IgD-negative memory B cell (primary cell): ENCODE data around the gene GSG1L. TPM values are rescaled to one million over a fixed set of nuclear protein-coding genes. Genes with fewer than 3 reads are reported as not detected.

Source experiments
- H3K27ac Mint-ChIP-seq, 3 donors: one replicate each; pipeline ENCODE4 v1.8.0; 2020 to 2022; ENCODE audit warnings: mild to moderate bottlenecking in 3 of 3, mixed read lengths in 3 of 3, moderate library complexity in 1 of 3
- H3K27me3 Mint-ChIP-seq: one replicate; pipeline ENCODE4 v1.8.0; 2021; ENCODE audit warnings: mixed read lengths
- H3K36me3 Mint-ChIP-seq: one replicate; pipeline ENCODE4 v1.8.0; 2020; ENCODE audit warnings: mild to moderate bottlenecking, mixed read lengths
- H3K4me1 Mint-ChIP-seq, 3 donors: one replicate each; pipeline ENCODE4 v1.8.0; 2020 to 2022; ENCODE audit warnings: mixed read lengths in 3 of 3, mild to moderate bottlenecking in 1 of 3
- H3K4me3 Mint-ChIP-seq, 4 donors: one replicate each; pipeline ENCODE4 v1.8.0; 2020 to 2022; ENCODE audit warnings: mild to moderate bottlenecking in 4 of 4, mixed read lengths in 4 of 4, moderate library complexity in 3 of 4
- H3K9me3 Mint-ChIP-seq, 3 donors: one replicate each; pipeline ENCODE4 v1.8.0; 2020 to 2021; ENCODE audit warnings: mixed read lengths in 3 of 3, mild to moderate bottlenecking in 1 of 3
- polyA plus RNA-seq: library from polyadenylated mRNA; unstranded; fragments of 300-500 nt; fragmentation: Illumina TruSeq; gene quantifications from one replicate; pipeline ENCODE4 v1.2.3, GENCODE V29; 2021

Gene GSG1L
- polyA plus RNA-seq, 1 donor from 2014 or later, result not detected

GRCh38 chr16:28062847-28063521 is 530 bp downstream of the GSG1L start:
- H3K27ac Mint-ChIP-seq, result no peak overlapping the region
- H3K36me3 Mint-ChIP-seq, result peaks cover 2% of the 10 kb centered on the region
- peaks cover 0 to 7% (median 1%) of the 10 kb centered on the region in 3 donors for H3K4me1 Mint-ChIP-seq
- peaks cover 53% of the 10 kb centered on the region for H3K27me3 Mint-ChIP-seq
- no peak overlapping the region for H3K4me3 Mint-ChIP-seq
- peaks cover 0 to 1% (median 0%) of the 10 kb centered on the region in 3 donors for H3K9me3 Mint-ChIP-seq

- peaks cover 0 to 5% (median 1%) of the 10 kb centered on the region in 3 donors for H3K4me1 Mint-ChIP-seq
- H3K9me3 Mint-ChIP-seq, result peaks cover 0 to 1% (median 0%) of the 10 kb centered on the region in 3 donors
Measured at GRCh38 chr16:28062261-28062846, 1.2 kb downstream of the GSG1L start.

GRCh38 chr16:28061352-28062101 is 2.0 kb downstream of the GSG1L start:
- H3K4me1 Mint-ChIP-seq, result peaks cover 0 to 5% (median 1%) of the 10 kb centered on the region in 3 donors
- H3K36me3 Mint-ChIP-seq, result peaks cover 2% of the 10 kb centered on the region
- peaks cover 0 to 1% (median 0%) of the 10 kb centered on the region in 3 donors for H3K9me3 Mint-ChIP-seq
- H3K4me3 Mint-ChIP-seq, result peak overlapping the region in 1 of 4 donors; percentile 14
- no peak overlapping the region for H3K27ac Mint-ChIP-seq
- peaks cover 53% of the 10 kb centered on the region for H3K27me3 Mint-ChIP-seq

More at GRCh38 chr16:28062261-28062846, 1.2 kb downstream of the GSG1L start:
- H3K27me3 Mint-ChIP-seq, result peaks cover 53% of the 10 kb centered on the region
- peaks cover 2% of the 10 kb centered on the region for H3K36me3 Mint-ChIP-seq
- H3K27ac Mint-ChIP-seq, result no peak overlapping the region
- peak overlapping the region in 2 of 4 donors; percentile 21 to 54 for H3K4me3 Mint-ChIP-seq

- Mint-ChIP-seq H3K27ac (no peak overlapping the region), H3K4me3 (no peak overlapping the region), H3K27me3 (peaks cover 47% of the 10 kb centered on the region), H3K4me1 (peaks cover 0 to 5% (median 1%) of the 10 kb centered on the region in 3 donors), H3K9me3 (peaks cover 0 to 1% (median 0%) of the 10 kb centered on the region in 3 donors), H3K36me3 (peaks cover 2% of the 10 kb centered on the region)
Measured at GRCh38 chr16:28059841-28060575, 3.5 kb downstream of the GSG1L start.

GRCh38 chr16:28058839-28059589 is 4.5 kb downstream of the GSG1L start:
- Mint-ChIP-seq H3K36me3 (peaks cover 2% of the 10 kb centered on the region), H3K27me3 (peaks cover 46% of the 10 kb centered on the region), H3K27ac (no peak overlapping the region), H3K4me1 (peaks cover 0 to 5% (median 1%) of the 10 kb centered on the region in 3 donors), H3K4me3 (no peak overlapping the region), H3K9me3 (peaks cover 0 to 1% (median 0%) of the 10 kb centered on the region in 3 donors)

- H3K36me3 Mint-ChIP-seq, result peaks cover 2% of the 10 kb centered on the region
- no peak overlapping the region for H3K4me3 Mint-ChIP-seq
- H3K4me1 Mint-ChIP-seq, result peaks cover 0 to 5% (median 1%) of the 10 kb centered on the region in 3 donors
- H3K27ac Mint-ChIP-seq, result peak overlapping the region in 1 of 3 donors; percentile 52
- peaks cover 0 to 1% (median 0%) of the 10 kb centered on the region in 3 donors for H3K9me3 Mint-ChIP-seq
- peaks cover 46% of the 10 kb centered on the region for H3K27me3 Mint-ChIP-seq
Measured at GRCh38 chr16:28057949-28058348, 5.6 kb downstream of the GSG1L start.

GRCh38 chr16:28053461-28053860 is 10.1 kb downstream of the GSG1L start:
- H3K27me3 Mint-ChIP-seq, result peaks cover 19% of the 10 kb centered on the region
- no peak overlapping the region for H3K4me3 Mint-ChIP-seq
- no peak overlapping the region for H3K27ac Mint-ChIP-seq
- peaks cover 0 to 5% (median 3%) of the 10 kb centered on the region in 3 donors for H3K9me3 Mint-ChIP-seq
- H3K36me3 Mint-ChIP-seq, result no peaks in the 10 kb centered on the region
- no peaks in the 10 kb centered on the region for H3K4me1 Mint-ChIP-seq

GRCh38 chr16:28052274-28053128 is 11.0 kb downstream of the GSG1L start:
- H3K4me3 Mint-ChIP-seq, result no peak overlapping the region
- H3K36me3 Mint-ChIP-seq, result peaks cover under 1% of the 10 kb centered on the region
- H3K27me3 Mint-ChIP-seq, result peaks cover 16% of the 10 kb centered on the region
- H3K4me1 Mint-ChIP-seq, result no peaks in the 10 kb centered on the region
- no peak overlapping the region for H3K27ac Mint-ChIP-seq
- H3K9me3 Mint-ChIP-seq, result peaks cover 0 to 6% (median 3%) of the 10 kb centered on the region in 3 donors

GRCh38 chr16:28051486-28051885 is 12.0 kb downstream of the GSG1L start:
- no peak overlapping the region for H3K4me3 Mint-ChIP-seq
- peaks cover 6% of the 10 kb centered on the region for H3K36me3 Mint-ChIP-seq
- H3K27me3 Mint-ChIP-seq, result peaks cover 16% of the 10 kb centered on the region
- no peak overlapping the region for H3K27ac Mint-ChIP-seq
- H3K4me1 Mint-ChIP-seq, result no peaks in the 10 kb centered on the region
- peaks cover 0 to 10% (median 6%) of the 10 kb centered on the region in 3 donors for H3K9me3 Mint-ChIP-seq

- H3K27ac Mint-ChIP-seq, result no peak overlapping the region
- H3K27me3 Mint-ChIP-seq, result peaks cover 8% of the 10 kb centered on the region
- H3K9me3 Mint-ChIP-seq, result peaks cover 0 to 5% (median 4%) of the 10 kb centered on the region in 3 donors
- peaks cover 6% of the 10 kb centered on the region for H3K36me3 Mint-ChIP-seq
- H3K4me1 Mint-ChIP-seq, result no peaks in the 10 kb centered on the region
- no peak overlapping the region for H3K4me3 Mint-ChIP-seq
Measured at GRCh38 chr16:28042811-28043210, 20.7 kb downstream of the GSG1L start.

- Mint-ChIP-seq H3K36me3 (peaks cover under 1% of the 10 kb centered on the region), H3K4me3 (no peak overlapping the region), H3K4me1 (no peaks in the 10 kb centered on the region), H3K27ac (no peak overlapping the region), H3K27me3 (peaks cover 10% of the 10 kb centered on the region), H3K9me3 (peaks cover 0 to 4% (median 1%) of the 10 kb centered on the region in 3 donors)
Measured at GRCh38 chr16:28041615-28042014, 21.9 kb downstream of the GSG1L start.

GRCh38 chr16:28040039-28040438 is 23.5 kb downstream of the GSG1L start:
- no peaks in the 10 kb centered on the region for H3K36me3 Mint-ChIP-seq
- no peaks in the 10 kb centered on the region for H3K4me1 Mint-ChIP-seq
- H3K9me3 Mint-ChIP-seq, result peaks cover 0 to 3% (median 0%) of the 10 kb centered on the region in 3 donors
- no peak overlapping the region for H3K4me3 Mint-ChIP-seq
- H3K27me3 Mint-ChIP-seq, result peaks cover 8% of the 10 kb centered on the region
- no peak overlapping the region for H3K27ac Mint-ChIP-seq

- Mint-ChIP-seq H3K27ac (no peak overlapping the region), H3K36me3 (no peaks in the 10 kb centered on the region), H3K4me3 (no peak overlapping the region), H3K4me1 (no peaks in the 10 kb centered on the region), H3K27me3 (peaks cover 5% of the 10 kb centered on the region), H3K9me3 (peaks cover 0 to 3% (median 0%) of the 10 kb centered on the region in 3 donors)
Measured at GRCh38 chr16:28039493-28039892, 24.0 kb downstream of the GSG1L start.
